HG02852 (cell line): ENCODE results near the gene POLR3H.

ENCODE experiments used
- ATAC-seq: cut with Tn5 transposase; IDR thresholded peaks from one replicate; pipeline ENCODE4 v1.9.1; 2021; ENCODE audit warnings: mild to moderate bottlenecking, moderate library complexity; ENCODE audit not compliant: unreplicated experiment

POLR3H gene

DNA sequence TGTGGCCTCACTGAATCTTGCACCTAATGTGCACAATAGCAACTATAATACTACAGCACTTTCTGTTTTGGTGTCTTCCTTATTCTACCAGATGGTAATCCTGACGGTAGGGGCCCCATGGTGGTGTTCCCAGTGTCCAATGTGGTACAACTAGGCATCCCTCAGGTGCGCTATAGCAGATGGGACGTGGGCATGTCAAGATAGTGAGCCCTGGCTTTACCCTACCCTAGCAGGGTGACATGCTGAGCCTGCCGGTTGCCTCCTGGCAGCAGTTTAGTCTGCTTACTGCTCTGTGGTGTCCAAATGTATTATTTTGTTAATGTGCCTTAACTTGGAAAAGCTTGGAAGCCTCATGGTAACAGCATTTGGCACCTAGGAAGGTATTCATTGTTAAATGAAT lies 56.2 kb downstream of the POLR3H start:
- ATAC-seq: no peak

DNA sequence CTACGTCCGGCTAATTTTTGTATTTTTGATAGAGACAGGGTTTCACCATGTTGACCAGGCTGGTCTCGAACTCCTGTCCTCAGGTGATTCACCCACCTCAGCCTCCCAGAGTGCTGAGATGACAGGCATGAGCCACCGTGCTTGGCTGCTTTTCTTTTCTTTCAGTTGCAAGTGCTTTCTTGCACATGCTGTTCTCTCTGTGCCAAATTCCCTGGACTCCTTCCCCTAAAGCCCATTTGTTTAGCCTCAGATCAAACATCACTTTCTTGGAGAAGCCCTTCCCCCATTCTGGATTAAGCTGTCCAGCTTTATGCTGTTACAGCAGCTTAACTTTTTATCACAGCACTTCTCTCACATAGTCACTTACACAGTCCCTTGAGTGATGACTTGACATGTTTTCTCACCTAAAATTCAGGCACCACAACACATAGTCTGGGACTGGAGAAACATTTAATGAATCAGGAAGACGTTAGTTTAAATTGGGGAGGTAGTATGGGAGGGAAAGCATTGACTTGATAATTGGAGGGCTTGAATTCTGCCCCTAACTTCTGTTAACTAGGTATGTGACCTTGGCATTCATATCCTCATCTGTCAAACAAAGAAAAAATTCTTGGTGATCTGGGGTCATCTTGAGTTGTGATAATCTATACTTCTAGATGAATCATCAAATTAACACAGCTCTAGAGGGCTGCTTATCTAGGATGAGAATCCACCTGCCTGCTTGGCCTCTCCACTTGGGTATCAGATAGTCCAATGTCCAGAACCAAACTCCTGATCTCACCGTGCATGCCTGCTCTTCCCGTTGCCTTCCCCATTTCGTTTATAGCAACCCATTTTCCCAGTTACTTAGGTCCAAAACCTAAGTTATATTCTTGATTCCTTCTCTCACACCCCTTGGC lies 57.0 kb downstream of the POLR3H start:
- ATAC-seq: no peak

DNA sequence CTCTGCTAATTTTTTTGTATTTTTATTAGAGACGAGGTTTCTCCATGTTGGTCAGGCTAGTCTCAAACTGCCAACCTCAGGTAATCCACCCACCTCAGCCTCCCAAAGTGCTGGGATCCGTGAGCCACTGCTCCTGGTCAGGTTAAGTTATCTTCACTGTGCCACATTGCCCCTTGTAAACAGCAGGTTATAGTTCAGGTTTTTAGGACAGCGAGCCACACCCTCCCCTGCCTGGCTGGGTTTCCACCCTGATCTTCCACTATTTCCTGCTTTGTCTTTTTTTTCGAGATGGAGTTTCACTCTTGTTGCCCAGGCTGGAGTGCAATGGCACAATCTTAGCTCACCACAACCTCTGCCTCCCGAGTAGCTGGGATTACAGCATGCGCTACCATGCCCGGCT lies 59.2 kb downstream of the POLR3H start:
- ATAC-seq: no peak

DNA sequence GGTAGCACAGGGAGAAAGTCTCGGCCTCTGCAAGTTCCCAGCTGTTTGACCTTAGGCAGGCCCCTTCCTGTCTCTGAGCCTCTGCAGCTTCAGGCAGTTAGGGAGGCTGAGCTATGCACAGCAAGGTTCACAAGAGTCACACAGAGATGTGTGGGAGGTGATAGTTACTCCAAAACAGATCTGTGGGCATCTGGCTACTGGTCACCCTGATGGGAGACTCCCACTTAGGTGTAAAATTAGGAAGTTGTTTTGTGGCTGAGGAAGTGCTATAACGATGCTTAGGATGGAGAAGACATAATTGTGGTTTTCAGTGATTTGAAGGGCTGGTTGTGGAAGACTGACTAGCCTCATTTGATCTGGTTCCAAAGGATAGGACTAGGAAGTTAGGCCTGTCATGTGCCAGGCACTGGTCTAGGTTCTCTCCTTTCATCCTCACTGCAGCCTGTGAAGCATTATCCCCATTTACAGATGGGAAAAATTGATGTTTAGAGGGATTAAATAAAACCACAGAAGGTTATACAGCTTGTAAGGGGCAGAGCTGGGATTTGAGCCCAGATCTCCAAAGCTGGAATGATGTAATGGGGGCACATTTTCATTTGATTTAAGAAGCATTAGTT lies 61.8 kb downstream of the POLR3H start:
- no peak for ATAC-seq

DNA sequence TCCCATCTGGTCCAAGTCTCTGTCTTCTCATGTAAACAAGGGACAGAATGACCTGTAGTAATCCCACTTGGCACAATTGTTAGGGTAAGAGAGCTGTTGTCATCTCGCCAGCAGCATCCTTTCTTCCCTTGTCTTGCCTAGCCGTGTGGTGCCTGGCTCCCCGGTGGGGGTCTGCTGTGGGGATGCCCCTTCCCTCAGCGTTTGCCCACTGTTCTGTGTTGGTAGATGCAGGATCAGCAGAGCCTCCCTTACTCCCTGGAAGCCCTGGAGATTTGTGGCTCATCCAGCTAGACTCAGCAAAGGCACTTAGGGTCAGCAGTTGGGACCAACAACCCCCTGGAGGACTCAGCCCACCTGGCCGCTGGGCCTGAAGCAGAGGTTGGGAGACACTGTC lies 62.3 kb downstream of the POLR3H start:
- ATAC-seq: no peak

DNA sequence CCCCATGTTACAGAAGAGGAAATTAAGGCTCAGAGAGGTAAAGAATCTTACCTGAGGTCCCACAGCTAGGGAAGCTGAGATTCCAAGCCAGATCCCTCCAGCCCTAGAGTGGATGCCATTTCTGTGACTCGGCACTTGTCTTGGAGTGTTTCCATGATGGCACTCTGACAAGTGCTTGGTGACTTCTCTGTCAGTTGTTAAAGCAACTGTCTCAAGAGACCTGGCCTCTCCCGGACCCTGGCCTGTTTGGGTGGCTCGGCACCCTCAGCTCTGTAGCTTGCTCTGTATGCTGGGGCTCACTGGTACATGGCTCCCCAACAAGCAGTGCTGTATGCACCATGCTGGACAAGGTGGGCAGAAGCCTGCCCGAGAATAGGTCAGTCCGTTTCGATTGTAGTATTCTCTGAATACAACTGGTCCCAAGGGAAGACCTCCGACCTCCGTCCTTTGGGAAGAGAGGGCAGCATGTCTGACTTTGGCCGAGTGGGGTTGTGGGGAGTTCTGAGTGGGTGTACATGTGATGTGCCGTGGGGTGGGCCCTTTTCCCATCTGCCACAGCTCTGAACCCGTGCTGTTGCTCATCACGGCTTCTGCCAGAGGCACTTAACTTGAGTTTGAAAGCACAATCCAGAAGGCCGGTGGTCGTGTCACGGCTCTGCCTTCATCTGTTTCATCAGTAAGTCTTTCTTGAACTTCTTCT lies 63.0 kb downstream of the POLR3H start:
- no peak for ATAC-seq

DNA sequence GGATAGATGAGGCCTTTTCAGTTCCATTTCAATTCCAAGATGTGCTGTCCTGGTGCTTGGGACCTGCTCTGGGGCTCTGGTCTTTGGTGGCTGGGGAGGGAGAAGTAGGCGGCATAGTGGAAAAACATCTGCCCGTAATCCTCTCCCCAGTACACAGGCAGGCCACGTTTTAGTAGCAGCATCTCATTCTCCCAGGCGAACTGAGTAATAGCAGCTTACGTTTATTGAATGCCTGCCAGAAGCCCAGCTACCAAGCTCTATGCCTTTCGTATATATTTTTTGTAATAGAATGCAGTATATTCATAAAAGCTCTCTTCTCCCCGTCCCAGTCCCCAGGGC lies 63.9 kb downstream of the POLR3H start:
- no peak for ATAC-seq

DNA sequence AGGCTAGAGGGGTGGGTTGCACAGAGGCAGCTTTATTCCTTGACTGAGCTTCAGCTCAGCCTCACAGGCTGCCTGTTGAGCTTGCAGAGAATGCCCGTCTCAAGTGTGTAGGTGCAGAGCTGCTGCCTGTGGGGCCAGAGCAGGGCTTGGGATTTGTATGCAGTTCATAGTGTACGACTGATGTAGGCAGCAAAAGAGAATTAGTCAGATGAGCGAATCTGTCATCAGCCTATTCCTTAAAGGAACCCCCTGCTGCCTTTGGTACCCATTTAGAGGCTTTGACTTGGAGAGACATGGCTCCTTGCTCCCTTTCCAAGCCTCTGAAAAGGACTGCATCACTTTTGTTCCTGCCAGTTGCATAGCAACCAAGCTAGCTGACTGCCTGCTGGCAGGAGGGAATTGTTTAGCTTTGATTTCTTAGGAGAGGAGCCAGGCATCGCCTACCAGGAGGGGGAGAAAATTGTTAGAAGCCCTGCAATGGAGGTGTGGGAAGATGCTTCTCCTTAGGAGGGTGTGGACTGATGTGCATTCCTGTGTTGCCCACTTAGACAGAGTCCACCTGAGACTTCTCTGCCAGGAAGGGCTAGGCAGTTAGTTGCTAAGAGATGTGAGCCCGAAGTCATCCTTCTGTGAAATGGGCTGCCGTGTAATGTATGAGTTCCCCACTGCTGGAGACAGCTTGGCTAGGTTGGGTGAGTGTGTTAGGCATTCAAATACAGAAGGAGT lies 64.4 kb downstream of the POLR3H start:
- ATAC-seq: no peak

DNA sequence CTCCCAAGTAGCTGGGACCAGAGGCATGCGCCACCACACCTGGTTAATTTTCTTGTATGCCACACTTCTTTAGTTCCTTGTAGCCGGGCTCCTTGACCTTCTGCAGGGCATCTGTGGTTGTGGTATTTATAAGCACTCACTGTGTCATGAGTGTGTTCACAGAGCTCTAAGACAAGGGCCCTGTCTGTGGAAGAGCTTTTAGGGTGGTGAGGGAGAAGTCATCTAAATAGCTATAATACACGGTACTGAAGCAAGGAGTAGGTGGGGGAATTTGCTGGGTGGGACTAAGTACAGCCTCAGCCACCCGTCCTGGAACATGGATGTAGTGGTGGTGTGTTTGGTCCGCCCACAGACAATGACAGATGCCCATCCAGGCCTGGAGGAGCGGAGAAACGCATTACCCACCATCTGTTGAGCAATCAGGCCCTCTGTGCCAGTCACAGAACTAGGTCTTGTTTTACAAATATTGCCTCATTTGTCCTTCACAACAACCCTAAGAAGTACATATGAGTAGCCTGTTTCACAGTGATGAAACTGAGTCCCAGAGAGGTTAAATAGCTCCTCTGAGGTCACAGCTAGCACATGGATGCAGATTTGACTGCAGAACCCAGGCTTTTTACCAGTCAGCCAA lies 65.3 kb downstream of the POLR3H start:
- no peak for ATAC-seq

DNA sequence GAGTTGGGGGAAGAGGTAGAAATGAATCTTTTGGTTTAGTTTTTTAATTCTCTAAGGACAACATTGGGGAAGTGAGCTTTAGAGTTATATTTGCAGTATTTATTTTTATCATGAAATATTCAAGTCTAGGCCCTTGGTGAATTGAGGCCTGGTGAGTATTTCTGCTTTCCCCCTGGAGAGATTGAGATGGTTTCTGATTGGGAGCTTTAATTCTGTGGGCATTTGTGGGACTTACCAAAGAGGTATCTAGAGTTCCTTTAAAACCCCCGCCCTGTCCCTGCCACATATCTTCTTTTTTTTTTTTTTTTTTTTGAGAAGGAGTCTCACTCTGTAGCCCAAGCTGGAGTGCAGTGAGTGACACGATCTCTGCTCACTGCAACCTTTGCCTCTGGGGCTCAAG lies 65.8 kb downstream of the POLR3H start:
- ATAC-seq: no peak
